BLaER1 treated with 17β-estradiol and CSF1 and Interleukin-3, amounts not matched to agents 10 nM and 100 nM (cell line): ENCODE data around the gene WDR36.

ENCODE experiments used
- H3K27ac ChIP-seq, 11 experiments: shearing (Covaris generic); formaldehyde crosslinking; 2 replicates each; pipeline ENCODE4 v1.8.1; 2022
- H3K27me3 ChIP-seq, 11 experiments: shearing (Covaris generic); formaldehyde crosslinking; 2 replicates each; pipeline ENCODE4 v1.8.1; 2022
- H3K36me3 ChIP-seq, 11 experiments: shearing (Covaris generic); formaldehyde crosslinking; 2 replicates each; pipeline ENCODE4 v1.8.1; 2022
- H3K4me1 ChIP-seq, 10 experiments: shearing (Covaris generic); formaldehyde crosslinking; 2 replicates each; pipeline ENCODE4 v1.8.1; 2022
- H3K4me2 ChIP-seq, 11 experiments: shearing (Covaris generic); formaldehyde crosslinking; 2 replicates each; pipeline ENCODE4 v1.8.1; 2022
- H3K4me3 ChIP-seq, 10 experiments: shearing (Covaris generic); formaldehyde crosslinking; 2 replicates each; pipeline ENCODE4 v1.8.1; 2022
- H3K9ac ChIP-seq, 11 experiments: shearing (Covaris generic); formaldehyde crosslinking; 2 replicates each; pipeline ENCODE4 v1.8.1; 2022
- H3K9me3 ChIP-seq, 11 experiments: shearing (Covaris generic); formaldehyde crosslinking; replicated peaks in 1 of 11; 2 replicates each; pipeline ENCODE4 v1.8.1; 2022
- H4K20me1 ChIP-seq, 11 experiments: shearing (Covaris generic); formaldehyde crosslinking; 2 replicates each; pipeline ENCODE4 v1.8.1; 2022
- Cebpa-rat ChIP-seq, 11 experiments: shearing (Covaris generic); IDR thresholded peaks; 2 replicates each; pipeline ENCODE4 v1.8.1; 2022

The WDR36 gene

DNA sequence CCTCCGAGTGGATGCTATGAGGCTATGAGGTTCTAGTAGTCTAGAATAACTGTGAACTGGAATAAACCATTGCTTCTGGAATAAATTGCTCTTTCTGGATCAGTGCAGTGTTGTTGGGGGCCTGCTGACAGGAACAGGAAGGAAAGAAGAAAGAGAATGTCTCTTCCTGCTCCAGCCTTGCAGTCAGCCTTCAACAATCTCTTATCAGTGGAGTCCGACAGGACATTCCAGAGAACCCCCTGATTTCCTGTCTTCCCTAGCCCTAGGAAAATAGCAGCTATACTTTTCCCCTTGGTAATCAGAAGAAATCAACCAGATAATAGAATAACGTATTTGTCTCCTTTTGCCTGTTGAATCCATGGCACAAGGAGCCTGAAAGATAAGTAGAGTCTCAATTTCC is 55.4 kb downstream of the WDR36 start:
- no peaks in the 10 kb centered on the region for H3K27me3 ChIP-seq
- H3K4me1 ChIP-seq: peaks cover 6 to 22% (median 13%) of the 10 kb centered on the region in 10 experiments
- H3K36me3 ChIP-seq: no peaks in the 10 kb centered on the region
- no peak overlapping the region for H3K4me3 ChIP-seq
- H3K9me3 ChIP-seq: no peaks in the 10 kb centered on the region
- H4K20me1 ChIP-seq: no peaks in the 10 kb centered on the region
- no peak overlapping the region for H3K9ac ChIP-seq
- no peak overlapping the region for H3K27ac ChIP-seq
- no peak overlapping the region for H3K4me2 ChIP-seq
- no peak for TF ChIP-seq Cebpa-rat (IDR thresholded peaks at IDR 0.05)

DNA sequence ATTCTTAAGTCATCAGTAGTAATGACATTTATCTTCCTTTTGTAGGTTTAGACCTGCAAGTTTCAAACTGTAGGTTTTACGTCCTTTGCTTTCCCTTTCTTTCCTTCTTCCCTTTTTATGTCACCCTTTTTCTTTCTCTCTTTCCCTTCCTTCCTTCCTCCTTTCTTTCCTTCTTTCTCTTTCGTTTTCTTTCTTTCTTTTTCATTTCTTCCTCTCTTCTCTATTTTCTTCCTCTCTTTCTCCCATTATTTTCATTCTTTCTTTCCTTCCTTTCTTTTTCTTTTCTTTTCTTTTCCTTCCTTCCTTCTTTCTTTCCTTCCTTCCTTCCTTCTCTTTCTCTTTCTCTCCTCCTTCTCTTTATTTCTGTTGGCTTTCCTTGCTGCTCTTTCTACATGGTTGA is 59.9 kb downstream of the WDR36 start:
- H3K9me3 ChIP-seq: no peaks in the 10 kb centered on the region
- H3K4me1 ChIP-seq: peaks cover 0 to 6% (median 0%) of the 10 kb centered on the region in 10 experiments; a peak in 3 of 20 replicates
- no peaks in the 10 kb centered on the region for H3K36me3 ChIP-seq
- H4K20me1 ChIP-seq: no peaks in the 10 kb centered on the region
- H3K4me3 ChIP-seq: no peak overlapping the region
- H3K4me2 ChIP-seq: no peak overlapping the region; a peak in 1 of 22 replicates
- H3K27me3 ChIP-seq: no peaks in the 10 kb centered on the region; a peak in 1 of 22 replicates
- no peak for TF ChIP-seq Cebpa-rat (IDR thresholded peaks at IDR 0.05)
- no peak overlapping the region for H3K9ac ChIP-seq
- H3K27ac ChIP-seq: no peak overlapping the region

DNA sequence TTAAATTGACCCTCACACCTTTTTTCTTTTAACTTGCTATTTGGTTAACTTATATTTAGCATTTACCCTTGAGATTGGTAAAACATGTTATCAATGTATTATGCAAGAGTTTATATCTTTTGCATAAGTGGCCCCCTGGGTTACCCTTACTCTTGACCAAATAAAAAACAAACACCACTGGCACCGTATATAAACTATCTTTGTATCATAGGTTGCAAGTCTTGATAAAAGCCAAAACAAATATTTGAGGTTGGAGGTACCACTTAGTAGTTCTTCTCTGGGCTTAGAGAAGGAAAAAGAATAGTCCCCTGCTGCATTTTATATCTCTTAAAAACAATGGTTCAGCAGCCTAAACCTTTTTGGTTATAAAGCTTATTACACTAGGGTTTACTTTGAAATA is 61.3 kb downstream of the WDR36 start:
- Histone ChIP-seq H3K4me2 (no peak overlapping the region), H3K9me3 (no peaks in the 10 kb centered on the region), H3K36me3 (no peaks in the 10 kb centered on the region), H3K4me1 (peaks cover 0 to 6% (median 0%) of the 10 kb centered on the region in 10 experiments; a peak in 2 of 20 replicates), H3K27ac (no peak overlapping the region), H3K27me3 (no peaks in the 10 kb centered on the region; a peak in 1 of 22 replicates), H4K20me1 (no peaks in the 10 kb centered on the region), H3K9ac (no peak overlapping the region), H3K4me3 (no peak overlapping the region)
- TF ChIP-seq Cebpa-rat (IDR thresholded peaks at IDR 0.05): no peak

DNA sequence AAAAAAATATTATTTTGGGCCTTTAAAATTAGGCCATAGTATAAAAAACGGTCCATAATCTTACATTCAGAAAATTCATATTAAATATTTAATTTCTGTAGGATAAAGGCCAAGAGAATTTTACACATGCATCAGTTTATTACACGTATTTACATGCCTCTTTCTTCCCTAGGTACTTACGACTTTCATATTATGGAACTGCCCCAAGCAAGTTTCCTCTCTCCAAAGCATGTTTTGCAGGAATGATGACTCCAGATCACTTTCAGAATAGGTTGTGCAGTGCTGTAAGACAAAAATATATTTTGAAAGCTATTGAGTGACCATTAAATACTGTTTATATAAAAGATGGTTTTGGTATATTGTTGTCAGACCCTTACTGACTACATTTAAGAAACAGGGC is 61.8 kb downstream of the WDR36 start:
- Histone ChIP-seq H3K36me3 (no peaks in the 10 kb centered on the region), H3K27ac (no peak overlapping the region), H3K27me3 (no peaks in the 10 kb centered on the region; a peak in 1 of 22 replicates), H3K4me3 (no peak overlapping the region), H4K20me1 (no peaks in the 10 kb centered on the region), H3K4me2 (no peak overlapping the region), H3K4me1 (peaks cover 0 to 6% (median 0%) of the 10 kb centered on the region in 10 experiments; a peak in 2 of 20 replicates), H3K9me3 (no peaks in the 10 kb centered on the region), H3K9ac (no peak overlapping the region)
- no peak for TF ChIP-seq Cebpa-rat (IDR thresholded peaks at IDR 0.05)

DNA sequence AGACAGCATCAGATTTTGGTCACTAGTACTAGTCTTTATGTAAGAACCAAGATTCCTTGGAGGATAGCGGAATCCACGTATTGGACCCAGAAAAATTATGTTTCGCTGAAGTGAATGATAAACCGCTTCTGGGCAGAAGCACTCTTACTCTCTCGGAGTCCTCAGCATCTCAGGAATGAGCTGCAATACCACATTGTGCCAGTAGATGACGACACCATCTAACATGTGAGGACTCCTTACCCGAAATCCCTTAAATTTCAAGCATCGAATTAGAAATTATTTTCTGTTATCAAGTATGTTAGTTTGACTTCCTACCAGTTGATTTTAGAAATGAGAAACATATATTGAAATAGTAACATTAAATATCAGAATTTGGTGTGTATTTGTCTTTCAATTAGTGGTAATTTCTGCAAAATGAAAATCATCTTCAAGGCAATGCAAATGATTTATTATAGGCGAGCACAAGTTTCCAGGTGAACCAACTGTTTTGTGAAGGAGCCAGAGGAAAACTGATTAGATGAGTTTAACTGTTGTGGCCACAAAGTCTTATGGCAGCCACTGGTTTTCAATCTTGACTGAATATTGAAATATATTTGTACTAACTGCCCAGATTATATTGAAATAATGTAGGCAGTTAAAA is 66.1 kb downstream of the WDR36 start:
- no peaks in the 10 kb centered on the region for H4K20me1 ChIP-seq
- H3K27ac ChIP-seq: no peak overlapping the region
- no peaks in the 10 kb centered on the region for H3K4me1 ChIP-seq
- no peak overlapping the region for H3K9ac ChIP-seq
- H3K9me3 ChIP-seq: no peaks in the 10 kb centered on the region
- H3K4me3 ChIP-seq: no peak overlapping the region
- no peaks in the 10 kb centered on the region for H3K36me3 ChIP-seq
- no peak for TF ChIP-seq Cebpa-rat (IDR thresholded peaks at IDR 0.05)
- no peaks in the 10 kb centered on the region; a peak in 1 of 22 replicates for H3K27me3 ChIP-seq
- 0 out of 22 replicates have a peak overlapping the region, but pooled peaks of 1 of the 11 experiments have one; percentile 19 for H3K4me2 ChIP-seq

DNA sequence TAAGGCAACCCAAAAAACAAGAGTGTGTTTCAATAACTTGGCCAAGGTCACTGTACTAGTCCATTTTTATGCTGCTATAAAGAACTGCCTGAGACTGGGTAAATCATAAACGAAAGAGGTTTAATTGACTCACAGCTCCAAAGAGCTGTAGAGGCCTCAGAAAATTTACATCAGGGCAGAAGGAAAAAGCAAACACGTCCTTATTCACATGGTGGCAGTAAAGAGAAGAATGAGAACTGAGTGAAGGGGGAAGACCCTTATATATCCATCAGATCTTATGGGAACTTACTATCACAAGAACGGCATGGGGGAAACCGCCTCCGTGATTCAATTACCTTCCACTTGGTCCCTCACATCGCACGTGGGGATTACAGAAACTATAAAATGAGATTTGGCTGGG is 67.7 kb downstream of the WDR36 start:
- no peak overlapping the region for H3K4me3 ChIP-seq
- no peaks in the 10 kb centered on the region; a peak in 1 of 22 replicates for H3K27me3 ChIP-seq
- H3K9me3 ChIP-seq: no peaks in the 10 kb centered on the region
- H3K4me2 ChIP-seq: no peak overlapping the region
- no peaks in the 10 kb centered on the region for H3K4me1 ChIP-seq
- H4K20me1 ChIP-seq: no peaks in the 10 kb centered on the region
- H3K27ac ChIP-seq: no peak overlapping the region
- H3K9ac ChIP-seq: no peak overlapping the region
- no peak for TF ChIP-seq Cebpa-rat (IDR thresholded peaks at IDR 0.05)
- no peaks in the 10 kb centered on the region for H3K36me3 ChIP-seq

DNA sequence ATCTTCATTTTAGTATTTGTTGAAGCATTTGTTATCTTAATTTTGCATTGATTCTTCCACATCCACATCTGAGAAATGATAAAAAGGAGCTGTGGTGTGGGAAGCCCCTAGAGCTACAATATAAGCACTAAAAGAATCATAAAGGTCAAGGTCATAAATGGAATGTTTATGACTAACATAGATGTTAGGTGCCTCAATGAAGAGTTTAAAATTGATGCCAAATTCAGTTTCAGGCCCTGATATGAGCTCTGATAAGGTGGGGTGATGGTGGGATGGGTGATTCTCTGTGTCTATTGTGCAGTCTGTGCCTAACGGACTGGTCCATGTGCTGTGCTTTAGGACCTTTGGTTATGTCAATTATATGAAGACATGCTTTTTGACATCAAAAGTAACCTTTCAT is 70.9 kb downstream of the WDR36 start:
- Histone ChIP-seq H3K9ac (no peak overlapping the region), H3K4me1 (no peaks in the 10 kb centered on the region), H3K4me2 (no peak overlapping the region), H4K20me1 (no peaks in the 10 kb centered on the region), H3K36me3 (no peaks in the 10 kb centered on the region), H3K27ac (no peak overlapping the region), H3K27me3 (no peaks in the 10 kb centered on the region), H3K4me3 (no peak overlapping the region), H3K9me3 (no peaks in the 10 kb centered on the region; a peak in 1 of 22 replicates)
- no peak for TF ChIP-seq Cebpa-rat (IDR thresholded peaks at IDR 0.05)

DNA sequence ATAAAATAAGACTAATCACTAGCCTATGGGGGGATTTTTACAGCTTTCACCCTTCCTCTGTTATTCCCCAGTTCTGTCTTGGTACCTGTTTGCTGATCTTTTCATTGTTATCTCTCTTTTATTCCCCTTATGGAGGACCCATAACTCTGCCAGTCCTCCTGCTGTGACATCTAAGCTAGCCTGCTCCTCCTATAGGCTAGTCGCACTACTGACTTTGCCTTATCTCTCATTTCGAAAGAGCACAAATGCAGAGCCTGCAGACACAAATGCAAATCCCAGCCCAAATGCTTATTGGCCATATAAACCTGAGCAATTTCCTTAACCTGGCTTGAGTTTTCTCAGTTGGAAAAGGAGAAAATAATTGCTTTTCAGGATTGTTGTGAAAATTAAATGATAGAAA is 72.9 kb downstream of the WDR36 start:
- no peak overlapping the region for H3K4me2 ChIP-seq
- no peaks in the 10 kb centered on the region for H4K20me1 ChIP-seq
- no peaks in the 10 kb centered on the region; a peak in 1 of 22 replicates for H3K9me3 ChIP-seq
- no peak overlapping the region for H3K4me3 ChIP-seq
- H3K4me1 ChIP-seq: peaks cover 0 to 10% (median 3%) of the 10 kb centered on the region in 10 experiments; a peak in 3 of 20 replicates
- no peak for TF ChIP-seq Cebpa-rat (IDR thresholded peaks at IDR 0.05)
- no peaks in the 10 kb centered on the region for H3K27me3 ChIP-seq
- H3K36me3 ChIP-seq: no peaks in the 10 kb centered on the region
- no peak overlapping the region for H3K9ac ChIP-seq
- no peak overlapping the region for H3K27ac ChIP-seq

DNA sequence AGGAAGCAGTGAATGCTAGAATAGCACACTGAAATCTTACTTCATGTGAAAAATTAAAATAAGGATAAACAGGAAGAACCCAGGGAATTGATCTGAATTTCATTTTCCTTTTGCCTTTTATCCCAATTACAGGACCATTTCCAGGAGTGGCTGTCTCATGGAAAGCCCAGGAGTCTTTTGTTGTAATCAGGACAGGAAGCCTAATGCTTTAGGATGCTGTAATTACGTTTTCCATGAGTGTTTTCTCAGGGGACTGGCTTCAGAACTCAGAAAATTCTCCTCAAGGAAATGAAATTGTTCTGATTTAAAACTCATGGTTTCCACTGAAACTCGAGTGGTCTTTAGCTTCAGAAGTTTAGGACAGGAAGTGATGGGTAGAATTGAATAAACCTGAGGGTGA is 75.4 kb downstream of the WDR36 start:
- Histone ChIP-seq H3K9ac (no peak overlapping the region), H3K4me2 (no peak overlapping the region), H3K4me3 (no peak overlapping the region), H3K27me3 (no peaks in the 10 kb centered on the region), H3K4me1 (peaks cover 0 to 10% (median 3%) of the 10 kb centered on the region in 10 experiments; a peak in 3 of 20 replicates), H3K36me3 (no peaks in the 10 kb centered on the region), H3K27ac (no peak overlapping the region), H3K9me3 (no peaks in the 10 kb centered on the region; a peak in 1 of 22 replicates), H4K20me1 (no peaks in the 10 kb centered on the region)
- no peak for TF ChIP-seq Cebpa-rat (IDR thresholded peaks at IDR 0.05)

DNA sequence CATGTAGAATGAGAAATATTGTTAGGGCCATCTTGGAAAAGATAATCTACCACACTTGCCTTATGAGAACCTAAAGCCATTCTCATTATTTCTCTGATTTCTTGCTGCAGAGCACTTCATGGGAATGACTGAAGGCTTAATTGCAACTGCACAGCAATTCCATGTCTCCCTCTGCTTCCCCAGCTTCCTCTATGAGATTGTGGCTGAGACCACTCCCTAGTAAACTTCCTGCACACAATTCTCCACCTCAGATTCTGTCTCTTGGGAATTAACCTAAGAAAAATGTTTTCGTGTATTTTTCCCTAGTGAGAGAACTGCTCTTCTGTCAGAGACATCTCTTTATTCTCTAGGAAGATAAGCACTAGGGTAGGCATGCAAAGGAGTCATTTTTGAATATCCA is 76.5 kb downstream of the WDR36 start:
- Histone ChIP-seq H3K9me3 (no peaks in the 10 kb centered on the region; a peak in 1 of 22 replicates), H3K4me3 (no peak overlapping the region), H3K27me3 (no peaks in the 10 kb centered on the region), H3K36me3 (no peaks in the 10 kb centered on the region), H3K4me2 (0 out of 22 replicates have a peak overlapping the region, but pooled peaks of 1 of the 11 experiments have one; percentile 24), H3K27ac (no peak overlapping the region), H4K20me1 (no peaks in the 10 kb centered on the region), H3K9ac (no peak overlapping the region), H3K4me1 (peaks cover 0 to 10% (median 3%) of the 10 kb centered on the region in 10 experiments; a peak in 3 of 20 replicates)
- no peak for TF ChIP-seq Cebpa-rat (IDR thresholded peaks at IDR 0.05)
